GM21390 (cell line): ENCODE data around the gene CD99L2.

ENCODE experiments used
- ATAC-seq: cut with Tn5 transposase; IDR thresholded peaks from one replicate; pipeline ENCODE4 v1.9.1; 2021; ENCODE audit not compliant: unreplicated experiment

Gene CD99L2

GRCh38 chrX:150806827-150807226, 91.6 kb downstream of the CD99L2 start:
- ATAC-seq: no peak

GRCh38 chrX:150805736-150806135, 92.7 kb downstream of the CD99L2 start:
- ATAC-seq: no peak

GRCh38 chrX:150792949-150793527, 105.4 kb downstream of the CD99L2 start:
- no peak for ATAC-seq

- ATAC-seq: peak; percentile 78
Measured at GRCh38 chrX:150790021-150790420, 108.4 kb downstream of the CD99L2 start.

GRCh38 chrX:150781677-150782076, 116.8 kb downstream of the CD99L2 start:
- no peak for ATAC-seq

- ATAC-seq: no peak
Measured at GRCh38 chrX:150779385-150779784, 119.1 kb downstream of the CD99L2 start.

- ATAC-seq: no peak
Measured at GRCh38 chrX:150777328-150777992, 121.0 kb downstream of the CD99L2 start.

- no peak for ATAC-seq
Measured at GRCh38 chrX:150775569-150776350, 122.7 kb downstream of the CD99L2 start.

GRCh38 chrX:150774798-150775568, 123.5 kb downstream of the CD99L2 start:
- no peak for ATAC-seq

- ATAC-seq: no peak
Measured at GRCh38 chrX:150773634-150774033, 124.8 kb downstream of the CD99L2 start.

GRCh38 chrX:150773117-150773516, 125.4 kb downstream of the CD99L2 start:
- no peak for ATAC-seq

- ATAC-seq: peak; percentile 95
Measured at GRCh38 chrX:150772150-150772970, 126.1 kb downstream of the CD99L2 start.

- no peak for ATAC-seq
Measured at GRCh38 chrX:150771116-150771515, 127.4 kb downstream of the CD99L2 start.

- ATAC-seq: no peak
Measured at GRCh38 chrX:150770623-150771022, 127.8 kb downstream of the CD99L2 start.

- ATAC-seq: no peak
Measured at GRCh38 chrX:150769408-150769807, 129.1 kb downstream of the CD99L2 start.

- no peak for ATAC-seq
Measured at GRCh38 chrX:150768580-150769190, 129.8 kb downstream of the CD99L2 start.

GRCh38 chrX:150768132-150768485, 130.4 kb downstream of the CD99L2 start:
- ATAC-seq: no peak

GRCh38 chrX:150767475-150768131, 130.9 kb downstream of the CD99L2 start:
- no peak for ATAC-seq

- ATAC-seq: no peak
Measured at GRCh38 chrX:150767045-150767395, 131.4 kb downstream of the CD99L2 start.
